B cell (primary cell): ENCODE measurements around the gene SLC35E1. TPM values are rescaled to one million over a fixed set of nuclear protein-coding genes. Genes with fewer than 3 reads are reported as not detected.
"Not testable (repeated sequence)": the region's sequence is repeated elsewhere in the genome, so short reads cannot be mapped to it uniquely, and the experiment has no call there.

ENCODE experiments used
- ATAC-seq: fragments of 200-7000 bp; cut with Tn5 transposase; one replicate; pipeline ENCODE4 v1.10.0; 2021; ENCODE audit warnings: low read depth, mild to moderate bottlenecking, moderate number of reproducible peaks, moderate library complexity
- CTCF ChIA-PET: fragments of 350-600 bp; sonication (Branson Sonifier 250); formaldehyde crosslinking; loops from one replicate; lab custom pipeline; 2021; ENCODE audit warnings: antibody characterized with exemption, inconsistent platforms; lab: Charles Lee
- POLR2A ChIA-PET: fragments of 350-600 bp; sonication (Branson Sonifier 250); formaldehyde crosslinking; loops from one replicate; lab custom pipeline; 2021; ENCODE audit warnings: antibody characterized with exemption; lab: Charles Lee
- DNase-seq: peaks from one replicate; pipeline ENCODE4 v3.0.0; 2013
- H2AFZ ChIP-seq: 2 replicates; pipeline ENCODE4 v1.6.1; 2012; ENCODE audit warnings: mild to moderate bottlenecking, low read depth, low read length; ENCODE audit not compliant: insufficient read depth, poor library complexity, severe bottlenecking
- H3K27ac ChIP-seq, 2 donors: 1 replicate in 1 of 2; 2 replicates in 1 of 2; pipeline ENCODE4 v1.5.1; 2012 to 2013; ENCODE audit warnings: low read length in 2 of 2, mild to moderate bottlenecking in 2 of 2, moderate library complexity in 1 of 2
- H3K27me3 ChIP-seq, 4 experiments: fragments of 200-600 bp in 1 of 4; sonication (generic) in 1 of 4; replicated peaks in 1 of 4; 1 replicate in 2 of 4; 2 replicates in 2 of 4; pipeline versions ENCODE4 v1.6.1 to v1.7.0; 2013 to 2016; ENCODE audit warnings: low read length in 3 of 4, mild to moderate bottlenecking in 2 of 4, mixed read lengths in 1 of 4, moderate library complexity in 1 of 4; ENCODE audit not compliant: insufficient read depth in 4 of 4, control insufficient read depth in 3 of 4; ENCODE audit errors: control extremely low read depth in 1 of 4
- H3K36me3 ChIP-seq, 2 experiments: replicated peaks in 1 of 2; 1 replicate in 1 of 2; 2 replicates in 1 of 2; pipeline versions ENCODE4 v1.6.1 to v1.7.1; 2013; ENCODE audit warnings: low read length in 1 of 2; ENCODE audit not compliant: insufficient read depth in 2 of 2, control insufficient read depth in 1 of 2; ENCODE audit errors: control extremely low read depth in 1 of 2, extremely low read depth in 1 of 2
- H3K4me1 ChIP-seq, 2 donors: fragments of 200-600 bp in 1 of 2; sonication (generic) in 1 of 2; 1 replicate in 1 of 2; 2 replicates in 1 of 2; pipeline versions ENCODE4 v1.5.1 to v1.6.1; 2013 to 2017; ENCODE audit warnings: low read length in 2 of 2; ENCODE audit not compliant: control insufficient read depth in 2 of 2, insufficient read depth in 2 of 2
- H3K4me2 ChIP-seq: replicated peaks from 2 replicates; pipeline ENCODE3; 2012; ENCODE audit warnings: mild to moderate bottlenecking, low read depth, low read length; ENCODE audit not compliant: poor library complexity, severe bottlenecking
- H3K4me3 ChIP-seq, 5 experiments: fragments of 200-600 bp in 1 of 5; sonication (generic) in 1 of 5; 1 replicate in 3 of 5; 2 replicates in 2 of 5; pipeline versions ENCODE4 v1.5.1 to v1.7.0; 2011 to 2016; ENCODE audit warnings: low read length in 4 of 5, mild to moderate bottlenecking in 4 of 5, low read depth in 2 of 5, control low read depth in 1 of 5, moderate library complexity in 1 of 5; ENCODE audit not compliant: insufficient read depth in 1 of 5; ENCODE audit errors: control extremely low read depth in 1 of 5, extremely low read depth in 1 of 5
- H3K79me2 ChIP-seq: fragments of 200-600 bp; sonication (generic); one replicate; pipeline ENCODE4 v1.6.0; 2016; ENCODE audit warnings: low read length; ENCODE audit not compliant: control insufficient read depth, insufficient read depth
- H3K9ac ChIP-seq: fragments of 200-600 bp; sonication (generic); 2 replicates; pipeline ENCODE4 v1.6.1; 2017; ENCODE audit warnings: mild to moderate bottlenecking, low read length, moderate library complexity
- H3K9me3 ChIP-seq, 3 donors: one replicate each; pipeline versions ENCODE4 v1.6.1 to v1.7.1; 2013; ENCODE audit warnings: low read length in 2 of 3; ENCODE audit not compliant: control insufficient read depth in 2 of 3, insufficient read depth in 1 of 3; ENCODE audit errors: control extremely low read depth in 1 of 3
- H4K20me1 ChIP-seq: 2 replicates; pipeline ENCODE4 v1.6.0; 2012; ENCODE audit warnings: mild to moderate bottlenecking, low read length; ENCODE audit not compliant: insufficient read depth, control insufficient read depth, poor library complexity, severe bottlenecking
- H3K27ac Mint-ChIP-seq: one replicate; pipeline ENCODE4 v1.8.0; 2021; ENCODE audit warnings: mixed read lengths
- H3K27me3 Mint-ChIP-seq: one replicate; pipeline ENCODE4 v1.8.0; 2021; ENCODE audit warnings: mixed read lengths
- H3K4me1 Mint-ChIP-seq: one replicate; pipeline ENCODE4 v1.8.0; 2021; ENCODE audit warnings: mixed read lengths
- H3K4me3 Mint-ChIP-seq: one replicate; pipeline ENCODE4 v1.8.0; 2021; ENCODE audit warnings: mixed read lengths
- H3K9me3 Mint-ChIP-seq: one replicate; pipeline ENCODE4 v1.8.0; 2022; ENCODE audit warnings: mixed read lengths; ENCODE audit not compliant: insufficient read depth
- EZH2 ChIP-seq: IDR thresholded peaks from 2 replicates; pipeline ENCODE4 v1.6.1; 2012; ENCODE audit warnings: borderline replicate concordance, low read depth, mild to moderate bottlenecking, moderate library complexity, low read length; ENCODE audit not compliant: insufficient read depth, poor library complexity, severe bottlenecking
- WGBS: methylation state at CpG from one replicate; pipeline ENCODE4 v1.1.5; 2013; ENCODE audit warnings: missing lambda C conversion rate; ENCODE audit not compliant: insufficient coverage; 5-methylcytosine and 5-hydroxymethylcytosine counted together
- intact Hi-C: fragments of 100-400 bp; cut with micrococcal nuclease; formaldehyde crosslinking; loops from one replicate; pipeline ENCODE4 v1.10.0; 2022
- polyA plus RNA-seq: library from polyadenylated mRNA; depleted of rRNA; stranded (reverse); fragments of >200 nt; gene quantifications from 2 replicates; pipeline ENCODE4 v1.2.3, GENCODE V29; 2012
- total RNA-seq, 2 donors: library from RNA; stranded (reverse); fragments of 120-200 nt in 1 of 2; gene quantifications; 1 replicate in 1 of 2; 2 replicates in 1 of 2; pipeline versions ENCODE4 v1.2.3 to v1.2.4, GENCODE V29; 2013 to 2022
- TF ChIP-seq, protein P1 (sequence below): fragments of 200-600 bp; IDR thresholded peaks from one replicate; pipeline ENCODE4 v1.8.0; 2022; ENCODE audit warnings: antibody characterized with exemption, mild to moderate bottlenecking

The SLC35E1 gene
- total and polyA plus RNA-seq, 2 donors (not counting 1 experiment from before 2014, with no cell fraction given): 23.4 to 46.8 TPM

DNA sequence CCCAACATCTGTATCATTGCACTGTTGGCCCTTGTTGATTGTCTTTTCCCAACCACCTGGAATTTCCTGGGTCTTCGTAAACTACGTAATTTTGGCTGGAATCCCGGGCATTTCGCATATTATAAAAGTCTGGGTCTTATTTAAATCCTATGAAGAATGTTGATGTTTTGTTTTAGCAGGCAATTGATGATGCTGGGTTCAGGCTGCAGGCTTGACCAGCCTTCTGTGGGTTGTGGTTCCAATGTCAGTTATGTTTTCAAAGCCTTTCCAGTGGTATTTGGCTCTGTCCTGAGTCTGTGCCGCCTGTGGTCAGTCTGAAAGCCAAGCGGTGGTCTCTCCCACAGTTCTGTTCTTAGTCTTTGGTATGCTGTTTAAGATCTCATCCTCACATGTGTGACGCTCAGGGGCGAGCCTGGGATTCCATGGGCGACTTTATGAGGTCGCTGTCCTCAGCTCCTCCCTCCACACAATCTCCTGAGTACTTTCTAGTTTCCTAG lies 12.4 kb downstream of the SLC35E1 start:
- H3K9ac ChIP-seq: no peak overlapping the region
- no peaks in the 10 kb centered on the region for H3K9me3 ChIP-seq
- 97% methylated on average over 10 of the region's 10 CpGs for WGBS
- H3K4me1 ChIP-seq: no peaks in the 10 kb centered on the region
- H3K27ac ChIP-seq: no peak overlapping the region
- intact Hi-C loops: no loop called here
- ChIA-PET POLR2A (interaction anchor here (0.6 kb wide), 1 partner anchor 8 kb away, joined by 5 read pairs; no protein-coding TSS in a partner anchor), CTCF (interaction anchor here (0.6 kb wide), 1 partner anchor 29 kb away, joined by 3 read pairs; no protein-coding TSS in a partner anchor)
- no peaks in the 10 kb centered on the region for H3K9me3 Mint-ChIP-seq
- no peak for ATAC-seq
- H3K27me3 Mint-ChIP-seq: no peaks in the 10 kb centered on the region
- H3K4me2 ChIP-seq: no peak overlapping the region
- H2AFZ ChIP-seq: no peak overlapping the region
- no peak for DNase-seq
- TF ChIP-seq, protein P1, sequence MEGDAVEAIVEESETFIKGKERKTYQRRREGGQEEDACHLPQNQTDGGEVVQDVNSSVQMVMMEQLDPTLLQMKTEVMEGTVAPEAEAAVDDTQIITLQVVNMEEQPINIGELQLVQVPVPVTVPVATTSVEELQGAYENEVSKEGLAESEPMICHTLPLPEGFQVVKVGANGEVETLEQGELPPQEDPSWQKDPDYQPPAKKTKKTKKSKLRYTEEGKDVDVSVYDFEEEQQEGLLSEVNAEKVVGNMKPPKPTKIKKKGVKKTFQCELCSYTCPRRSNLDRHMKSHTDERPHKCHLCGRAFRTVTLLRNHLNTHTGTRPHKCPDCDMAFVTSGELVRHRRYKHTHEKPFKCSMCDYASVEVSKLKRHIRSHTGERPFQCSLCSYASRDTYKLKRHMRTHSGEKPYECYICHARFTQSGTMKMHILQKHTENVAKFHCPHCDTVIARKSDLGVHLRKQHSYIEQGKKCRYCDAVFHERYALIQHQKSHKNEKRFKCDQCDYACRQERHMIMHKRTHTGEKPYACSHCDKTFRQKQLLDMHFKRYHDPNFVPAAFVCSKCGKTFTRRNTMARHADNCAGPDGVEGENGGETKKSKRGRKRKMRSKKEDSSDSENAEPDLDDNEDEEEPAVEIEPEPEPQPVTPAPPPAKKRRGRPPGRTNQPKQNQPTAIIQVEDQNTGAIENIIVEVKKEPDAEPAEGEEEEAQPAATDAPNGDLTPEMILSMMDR: no peak
- TF ChIP-seq EZH2: no peak
- H3K4me3 Mint-ChIP-seq: no peak overlapping the region
- peaks cover 22 to 30% of the 10 kb centered on the region in 2 experiments for H3K36me3 ChIP-seq
- no peak overlapping the region for H3K27ac Mint-ChIP-seq
- no peak overlapping the region for H3K4me3 ChIP-seq
- no peaks in the 10 kb centered on the region for H3K4me1 Mint-ChIP-seq
- no peaks in the 10 kb centered on the region for H3K27me3 ChIP-seq
- no peaks in the 10 kb centered on the region for H4K20me1 ChIP-seq
- H3K79me2 ChIP-seq: peaks cover 21% of the 10 kb centered on the region

DNA sequence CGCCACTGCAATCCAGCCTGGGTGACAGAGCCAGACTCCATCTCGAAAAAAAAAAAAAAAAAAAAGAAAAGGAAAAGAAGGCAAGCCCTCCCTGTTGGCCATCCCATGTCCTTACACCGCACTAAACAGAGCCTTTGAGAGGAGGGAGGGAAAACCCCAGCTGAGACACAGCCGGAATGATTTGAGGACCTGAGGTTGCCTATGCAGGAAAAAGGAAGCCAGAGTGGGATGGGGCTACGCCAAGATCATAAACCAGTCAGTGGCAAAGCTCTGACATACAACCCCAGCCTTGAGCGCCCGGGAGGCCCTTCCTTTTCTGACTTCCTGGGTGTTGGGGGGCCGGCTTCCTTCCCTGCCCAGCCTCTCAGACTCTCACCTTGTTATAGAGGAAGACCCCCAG lies 17.4 kb downstream of the SLC35E1 start:
- intact Hi-C loops: no loop called here
- TF ChIP-seq, protein P1: no peak
- TF ChIP-seq EZH2: no peak
- Mint-ChIP-seq H3K4me3 (no peak overlapping the region), H3K9me3 (no peaks in the 10 kb centered on the region), H3K27ac (no peak overlapping the region), H3K27me3 (no peaks in the 10 kb centered on the region), H3K4me1 (no peaks in the 10 kb centered on the region)
- DNase-seq (no peak), ATAC-seq (no peak)
- Histone ChIP-seq H2AFZ (no peak overlapping the region), H3K4me1 (no peaks in the 10 kb centered on the region), H3K27me3 (no peaks in the 10 kb centered on the region), H3K79me2 (peaks cover 19% of the 10 kb centered on the region), H4K20me1 (no peaks in the 10 kb centered on the region), H3K4me2 (no peak overlapping the region), H3K9me3 (no peaks in the 10 kb centered on the region), H3K4me3 (no peak overlapping the region), H3K36me3 (peaks cover 5 to 34% of the 10 kb centered on the region in 2 experiments), H3K9ac (no peak overlapping the region), H3K27ac (no peak overlapping the region)
- ChIA-PET CTCF (no interaction called here), POLR2A (no interaction called here)
- WGBS: 43% methylated on average over 4 of the region's 8 CpGs

DNA sequence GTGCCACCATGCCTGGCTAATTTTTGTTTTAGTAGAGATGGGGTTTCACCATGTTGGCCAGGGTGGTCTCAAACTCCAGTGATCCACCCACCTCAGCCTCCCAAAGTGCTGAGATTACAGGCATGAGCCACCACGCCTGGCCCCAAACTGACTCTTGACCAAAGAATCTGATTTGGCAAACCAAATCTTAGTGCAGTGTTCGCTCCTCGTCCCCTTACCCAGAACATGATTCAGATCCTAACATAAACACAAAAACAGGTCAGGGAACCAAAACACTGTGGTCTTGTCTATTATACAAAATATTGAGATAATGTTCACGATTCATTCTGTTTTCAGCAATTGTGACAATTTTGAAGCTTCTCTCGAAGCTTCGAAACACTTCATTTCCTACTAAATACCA lies 20.3 kb downstream of the SLC35E1 start:
- intact Hi-C loops, H4K20me1 ChIP-seq, H2AFZ ChIP-seq, H3K9me3 ChIP-seq, H3K4me2 ChIP-seq, H3K27me3 Mint-ChIP-seq, H3K27ac Mint-ChIP-seq, H3K9me3 Mint-ChIP-seq, H3K4me1 ChIP-seq, DNase-seq, H3K27me3 ChIP-seq, H3K4me1 Mint-ChIP-seq, H3K4me3 ChIP-seq, H3K9ac ChIP-seq, H3K27ac ChIP-seq, H3K4me3 Mint-ChIP-seq, CTCF ChIA-PET, ATAC-seq: not testable (repeated sequence)
- WGBS: 96% methylated on average over 3 of the region's 6 CpGs
- H3K79me2 ChIP-seq: peaks cover 26% of the 10 kb centered on the region
- POLR2A ChIA-PET: interaction anchor here (0.7 kb wide), 1 partner anchor 8 kb away, joined by 5 read pairs; no protein-coding TSS in a partner anchor
- peaks cover 1 to 31% of the 10 kb centered on the region in 2 experiments for H3K36me3 ChIP-seq
